GM12878 (cell line): Measurements from ENCODE around the gene OR5D16. TPM values are rescaled to one million over a fixed set of nuclear protein-coding genes. Genes with fewer than 3 reads are reported as not detected.

Experiments used
- ATAC-seq: fragments of 200-7000 bp; cut with Tn5 transposase; 3 replicates; pipeline ENCODE4 v1.9.1; 2020; ENCODE audit warnings: mild to moderate bottlenecking, moderate library complexity
- BruUV-seq: library from RNA; stranded (reverse); fragments of 400-500 nt; replicated peaks from 2 replicates; lab custom pipeline; 2021; lab: Mats Ljungman, UMichigan
- CTCF ChIA-PET: fragments of 300-600 bp; sonication (Branson Sonifier 250); formaldehyde crosslinking; extraction: SDS; loops from one replicate; lab custom pipeline; 2021; ENCODE audit warnings: inconsistent platforms; lab: Yijun Ruan, JAX
- POLR2A ChIA-PET: fragments of 350-600 bp; formaldehyde crosslinking; extraction: SDS; loops from one replicate; lab custom pipeline; 2021; ENCODE audit warnings: inconsistent platforms; lab: Charles Lee
- RAD21 ChIA-PET: fragments of 300-600 bp; sonication (Branson Sonifier 250); formaldehyde crosslinking; loops from one replicate; lab custom pipeline; 2023; ENCODE audit warnings: antibody characterized with exemption; ENCODE audit not compliant: unreplicated experiment; lab: Charles Lee
- SMC1A ChIA-PET: fragments of 300-600 bp; sonication (Branson Sonifier 250); formaldehyde crosslinking; loops from one replicate; lab custom pipeline; 2023; ENCODE audit not compliant: unreplicated experiment, uncharacterized antibody; lab: Charles Lee
- DNase-seq: peaks from one replicate; pipeline ENCODE4 v3.0.0-alpha.2; 2011; ENCODE audit warnings: low read depth, low spot score
- FAIRE-seq: peaks from 3 replicates; lab custom pipeline; 2011; peaks lifted over from hg19 to GRCh38; lab: Jason Lieb, UNC
- H2AFZ ChIP-seq: 2 replicates; pipeline ENCODE4 v1.6.0; 2011; ENCODE audit warnings: low read depth, low read length, control low read depth; ENCODE audit not compliant: control insufficient read depth
- H3K27ac ChIP-seq: 2 replicates; pipeline ENCODE4 v1.5.1; 2011; ENCODE audit warnings: control low read depth; ENCODE audit not compliant: control insufficient read depth, insufficient read depth
- H3K27me3 ChIP-seq, 2 experiments: replicated peaks in 1 of 2; 2 replicates each; pipeline versions ENCODE4 v1.6.0 to v1.6.1; 2011; ENCODE audit warnings: low read length in 1 of 2; ENCODE audit not compliant: control insufficient read depth in 2 of 2, insufficient read depth in 2 of 2
- H3K36me3 ChIP-seq, 2 experiments: 2 replicates each; pipeline ENCODE4 v1.5.1; 2011; ENCODE audit warnings: low read length in 1 of 2; ENCODE audit not compliant: control insufficient read depth in 2 of 2, insufficient read depth in 2 of 2
- H3K4me1 ChIP-seq: 2 replicates; pipeline ENCODE4 v1.6.1; 2011; ENCODE audit warnings: mild to moderate bottlenecking, low read length, moderate library complexity, mixed read lengths; ENCODE audit not compliant: control insufficient read depth, insufficient read depth
- H3K4me2 ChIP-seq: 2 replicates; pipeline ENCODE4 v1.6.0; 2011; ENCODE audit warnings: control low read depth; ENCODE audit not compliant: control insufficient read depth, insufficient read depth
- H3K4me3 ChIP-seq: fragments of 200-600 bp; sonication (generic); 2 replicates; pipeline ENCODE4 v1.5.1; 2016
- H3K79me2 ChIP-seq: 2 replicates; pipeline ENCODE4 v1.6.0; 2011; ENCODE audit warnings: low read length; ENCODE audit not compliant: control insufficient read depth, insufficient read depth
- H3K9ac ChIP-seq: 2 replicates; pipeline ENCODE4 v1.8.0; 2011; ENCODE audit warnings: low read length, control low read depth, mixed read lengths; ENCODE audit not compliant: control insufficient read depth, insufficient read depth
- H3K9me3 ChIP-seq: replicated peaks from 3 replicates; pipeline ENCODE4 v1.5.1; 2011; ENCODE audit warnings: mild to moderate bottlenecking, low read length; ENCODE audit not compliant: control insufficient read depth, insufficient read depth
- H4K20me1 ChIP-seq: 2 replicates; pipeline ENCODE4 v1.6.0; 2011; ENCODE audit not compliant: control insufficient read depth, insufficient read depth
- BMI1 ChIP-seq: fragments of 450-650 bp; IDR thresholded peaks from 2 replicates; pipeline ENCODE4 v1.6.1; 2016; ENCODE audit warnings: mild to moderate bottlenecking, moderate library complexity, borderline replicate concordance
- CREB1 ChIP-seq: IDR thresholded peaks from 2 replicates; pipeline ENCODE4 v1.6.1; 2012; ENCODE audit warnings: low read depth, mild to moderate bottlenecking, inconsistent platforms
- CUX1 ChIP-seq: IDR thresholded peaks from 2 replicates; pipeline ENCODE4 v1.6.1; 2012; ENCODE audit warnings: improper control_type of control experiment, low read depth, low read length; ENCODE audit not compliant: insufficient replicate concordance
- RBBP5 ChIP-seq: fragments of 200-600 bp; sonication (generic); conservative IDR thresholded peaks from 2 replicates; pipeline ENCODE4 v1.6.1; 2016
- ZNF622 ChIP-seq: fragments of 450-650 bp; IDR thresholded peaks from 2 replicates; pipeline ENCODE4 v1.6.1; 2017; ENCODE audit warnings: mild to moderate bottlenecking, inconsistent platforms
- WGBS: methylation state at CpG from one replicate; pipeline ENCODE4 v1.1.6; 2016; ENCODE audit warnings: low lambda C conversion rate; ENCODE audit not compliant: insufficient replicate concordance, insufficient coverage; ENCODE audit errors: missing lambda C conversion rate; 5-methylcytosine and 5-hydroxymethylcytosine counted together
- in situ Hi-C: fragments of 300-500 bp; cut with MboI; formaldehyde crosslinking; loops from 9 replicates; pipeline ENCODE4 v1.14.3; 2018; ENCODE audit warnings: mixed read lengths
- intact Hi-C: fragments of 100-400 bp; cut with micrococcal nuclease; formaldehyde crosslinking; loops from one replicate; pipeline ENCODE4 v1.14.2; 2022; ENCODE audit not compliant: unreplicated experiment
- polyA plus RNA-seq, 11 experiments: library from polyadenylated mRNA; depleted of rRNA in 4 of 11; unstranded in 6 of 11; stranded (reverse) in 5 of 11; fragments of >200 nt; fragmentation: Nextera tagmentation in 4 of 11; fragmentation: Illumina TruSeq in 1 of 11; extraction: Ambion mirVana in 4 of 11; extraction: Trizol in 1 of 11; gene quantifications; 1 replicate in 1 of 11; 2 replicates in 10 of 11; pipeline versions ENCODE4 v1.2.1 to v1.2.3, GENCODE V29; 2011 to 2016; ENCODE audit warnings: inconsistent platforms in 2 of 11, missing spikeins in 2 of 11, low read depth in 1 of 11
- total RNA-seq, 4 experiments: library from RNA; depleted of rRNA in 3 of 4; stranded (reverse); fragments of >200 nt in 3 of 4; fragmentation: Illumina TruSeq in 1 of 4; extraction: Trizol in 1 of 4; gene quantifications; 2 replicates each; pipeline versions ENCODE4 v1.2.1 to v1.2.3, GENCODE V29; 2013 to 2021

The OR5D16 gene
- total and polyA plus RNA-seq, 10 of the 15 experiments (the other 5 are each of a cell fraction or from before 2014, with no cell fraction given), result not detected

- no TSS peak for BruUV-seq
- ATAC-seq, result no peak
- Histone ChIP-seq H4K20me1 (no peaks in the 10 kb centered on the region), H3K9ac (no peak within 1 kb of the TSS), H2AFZ (no peak within 1 kb of the TSS), H3K4me3 (no peak within 1 kb of the TSS), H3K9me3 (no peaks in the 10 kb centered on the region; the same call in 2 of the 3 replicates), H3K4me2 (no peak within 1 kb of the TSS), H3K4me1 (no peaks in the 10 kb centered on the region), H3K36me3 (no peaks in the 10 kb centered on the region), H3K79me2 (no peaks in the 10 kb centered on the region), H3K27ac (no peak within 1 kb of the TSS), H3K27me3 (no peaks in the 10 kb centered on the region)
- in situ Hi-C loops, result no loop called here
- SMC1A ChIA-PET, result no interaction called here
- 52% methylated on average over 1 of the region's 1 CpG for WGBS
- intact Hi-C loops, result loop anchor here (10.0 kb wide), 1 partner anchor 104 kb away; the partner anchor contains the start of gene OR5W2
- CTCF ChIA-PET, result no interaction called here
- TF ChIP-seq BMI1 (no peak), CREB1 (no peak), ZNF622 (no peak), RBBP5 (no peak), CUX1 (no peak)
- POLR2A ChIA-PET, result no interaction called here
- RAD21 ChIA-PET, result no interaction called here
- FAIRE-seq, result no peak
- DNase-seq, result no peak
Measured at GRCh38 chr11:55811067-55811466, 27.5 kb upstream of the OR5D16 start, which contains the start of gene OR5L1. Gene OR5L1 (plus strand): TSS chr11:55811367. CDS start chr11:55811467, 100 bp downstream.
